Urinary bladder (tissue), 4 donors: ENCODE data around the gene POU2F3. TPM values are rescaled to one million over a fixed set of nuclear protein-coding genes. Genes with fewer than 3 reads are reported as not detected.

Experiments used
- DNase-seq: peaks from one replicate; pipeline ENCODE4 v3.0.0-alpha.2; 2015; ENCODE audit errors: extremely low spot score
- H3K27ac ChIP-seq: one replicate; pipeline ENCODE4 v1.5.1; 2013; ENCODE audit warnings: low read depth, mild to moderate bottlenecking, moderate library complexity
- H3K36me3 ChIP-seq: one replicate; pipeline ENCODE4 v1.6.1; 2013; ENCODE audit warnings: mild to moderate bottlenecking, moderate library complexity; ENCODE audit not compliant: insufficient read depth
- H3K4me1 ChIP-seq: one replicate; pipeline ENCODE4 v1.6.1; 2013; ENCODE audit warnings: mild to moderate bottlenecking, moderate library complexity; ENCODE audit not compliant: insufficient read depth
- H3K4me3 ChIP-seq: one replicate; pipeline ENCODE4 v1.5.1; 2013; ENCODE audit warnings: low read depth, low read length
- WGBS: extraction: QIAGEN DNeasy Blood & Tissue Kit; methylation state at CpG from one replicate; pipeline ENCODE4 v1.1.7; 2013; 5-methylcytosine and 5-hydroxymethylcytosine counted together
- polyA plus RNA-seq: library from polyadenylated mRNA; stranded (reverse); fragments of 200-250 nt; gene quantifications from one replicate; pipeline ENCODE4 v1.2.3, GENCODE V29; 2013
- total RNA-seq: library from RNA; depleted of rRNA; stranded (reverse); fragments of >200 nt; gene quantifications from one replicate; pipeline ENCODE4 v1.2.3, GENCODE V29; 2014
- donor health status: healthy with polysubstance abuse.
- donor health status: healthy.

POU2F3 gene
- total and polyA plus RNA-seq, 2 donors: 0.44 to 0.58 TPM

DNA sequence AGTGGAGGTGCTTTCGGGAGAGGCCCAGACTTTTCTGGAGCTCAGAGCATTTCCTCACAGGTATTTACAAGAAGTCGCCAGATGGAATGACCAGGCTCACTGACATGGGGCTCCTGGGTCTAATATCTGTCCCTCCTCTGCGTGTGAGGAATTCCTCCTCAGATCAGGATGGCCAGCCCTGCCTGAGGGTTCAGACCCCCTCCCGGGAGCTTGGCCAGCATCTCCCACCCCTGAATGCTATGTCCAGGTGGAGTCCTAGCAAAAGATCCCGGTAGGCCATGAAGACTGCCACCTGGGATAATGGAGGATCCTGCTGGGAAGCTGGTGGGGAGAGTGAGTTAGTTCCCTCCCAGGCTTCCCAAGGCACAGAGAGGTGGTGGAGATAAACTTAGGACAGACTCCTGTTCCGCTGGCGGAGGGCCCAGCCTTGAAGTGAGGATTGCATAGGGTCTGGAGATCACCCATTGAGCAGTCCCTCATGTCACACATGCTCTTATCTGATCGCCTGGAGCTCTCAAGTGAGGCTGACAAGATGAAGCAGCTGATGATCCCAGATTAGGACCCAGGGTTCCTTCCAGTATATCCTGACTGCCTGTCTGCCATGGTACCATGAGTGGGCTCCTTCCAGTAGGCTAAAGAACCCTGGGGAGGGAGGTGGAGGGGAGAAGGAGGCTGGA is 23.4 kb upstream of the POU2F3 start:
- Histone ChIP-seq H3K4me3 (no peak overlapping the region), H3K27ac (peak overlapping the region; percentile 19), H3K36me3 (no peaks in the 10 kb centered on the region), H3K4me1 (peaks cover 3% of the 10 kb centered on the region)
- DNase-seq: no peak
- WGBS: 78% methylated on average over 8 of the region's 8 CpGs

DNA sequence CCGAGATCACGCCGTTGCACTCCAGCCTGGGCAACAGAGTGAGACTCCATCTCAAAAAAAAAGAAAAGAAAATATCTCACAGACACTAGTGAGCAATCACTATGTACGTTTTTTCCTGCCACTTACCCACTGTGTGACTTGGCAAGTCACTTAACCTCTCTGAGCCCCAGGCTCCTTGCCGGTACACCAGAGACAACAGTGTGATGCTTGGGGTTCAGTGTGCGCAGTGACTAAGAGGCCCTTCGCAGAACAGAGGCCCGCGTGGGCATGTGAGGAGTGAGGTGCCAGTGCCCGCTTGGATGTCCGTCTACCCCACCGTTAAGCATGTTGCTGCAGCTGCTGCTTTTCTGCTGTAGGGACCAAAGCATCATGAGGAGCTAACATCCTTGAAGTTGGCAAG is 22.4 kb upstream of the POU2F3 start:
- H3K4me1 ChIP-seq: peaks cover 3% of the 10 kb centered on the region
- WGBS: 83% methylated on average over 12 of the region's 12 CpGs
- H3K4me3 ChIP-seq: no peak overlapping the region

GRCh38 chr11:120217941-120218694 is 21.8 kb upstream of the POU2F3 start:
- H3K4me3 ChIP-seq: no peak overlapping the region
- peaks cover 3% of the 10 kb centered on the region for H3K4me1 ChIP-seq
- peak overlapping the region; percentile 75 for H3K27ac ChIP-seq
- H3K36me3 ChIP-seq: no peaks in the 10 kb centered on the region
- DNase-seq: no peak
- 42% methylated on average over 12 of the region's 12 CpGs for whole genome bisulfite sequencing

More for the DNA sequence above, 22.4 kb upstream of the POU2F3 start:
- Histone ChIP-seq H3K27ac (peak overlapping the region; percentile 33), H3K36me3 (no peaks in the 10 kb centered on the region)
- no peak for DNase-seq

- WGBS: 51% methylated on average over 10 of the region's 10 CpGs
Observed at GRCh38 chr11:120218695-120219033, 21.3 kb upstream of the POU2F3 start.

DNA sequence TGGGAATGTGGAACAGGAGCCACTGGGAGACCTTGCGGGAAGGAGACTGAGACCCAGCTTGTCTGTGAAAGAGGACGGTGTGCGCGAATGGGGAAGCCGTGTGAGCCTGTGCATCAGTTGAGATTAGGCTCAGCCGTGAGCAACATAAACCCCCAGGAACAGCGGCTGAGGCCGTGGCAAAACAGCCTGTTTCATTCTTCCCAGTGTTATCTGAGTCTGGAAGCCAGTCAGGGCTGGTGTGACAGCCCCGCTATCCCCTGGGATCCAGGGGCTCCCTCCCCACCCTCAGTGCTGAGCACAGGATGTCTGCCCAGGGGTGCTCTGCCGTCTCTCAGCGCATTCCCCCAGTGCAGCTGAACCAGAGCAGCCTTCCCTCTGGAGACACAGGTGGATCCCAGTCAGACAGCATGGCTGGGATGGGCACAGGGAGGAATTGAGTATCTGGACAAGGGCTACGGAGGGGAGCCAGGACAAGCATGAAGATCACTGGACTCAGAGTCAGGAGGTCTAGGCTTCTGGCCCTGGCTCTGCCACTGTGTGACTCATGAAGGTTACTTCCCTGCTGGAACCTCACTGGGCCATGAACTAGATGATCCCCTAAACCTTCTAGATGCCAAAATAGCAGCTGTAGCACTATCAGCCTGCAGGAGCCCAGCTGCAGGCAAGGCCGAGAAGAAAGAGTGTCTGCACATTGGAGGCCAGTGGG is 20.6 kb upstream of the POU2F3 start:
- WGBS: 61% methylated on average over 13 of the region's 13 CpGs
- H3K4me3 ChIP-seq: no peak overlapping the region
- no peak for DNase-seq
- H3K4me1 ChIP-seq: peaks cover 3% of the 10 kb centered on the region
- H3K36me3 ChIP-seq: no peaks in the 10 kb centered on the region
- peak overlapping the region; percentile 48 for H3K27ac ChIP-seq

More at GRCh38 chr11:120218695-120219033, 21.3 kb upstream of the POU2F3 start:
- H3K36me3 ChIP-seq: no peaks in the 10 kb centered on the region
- H3K4me1 ChIP-seq: peaks cover 3% of the 10 kb centered on the region
- H3K27ac ChIP-seq: peak overlapping the region; percentile 75
- H3K4me3 ChIP-seq: no peak overlapping the region
- DNase-seq: no peak

DNA sequence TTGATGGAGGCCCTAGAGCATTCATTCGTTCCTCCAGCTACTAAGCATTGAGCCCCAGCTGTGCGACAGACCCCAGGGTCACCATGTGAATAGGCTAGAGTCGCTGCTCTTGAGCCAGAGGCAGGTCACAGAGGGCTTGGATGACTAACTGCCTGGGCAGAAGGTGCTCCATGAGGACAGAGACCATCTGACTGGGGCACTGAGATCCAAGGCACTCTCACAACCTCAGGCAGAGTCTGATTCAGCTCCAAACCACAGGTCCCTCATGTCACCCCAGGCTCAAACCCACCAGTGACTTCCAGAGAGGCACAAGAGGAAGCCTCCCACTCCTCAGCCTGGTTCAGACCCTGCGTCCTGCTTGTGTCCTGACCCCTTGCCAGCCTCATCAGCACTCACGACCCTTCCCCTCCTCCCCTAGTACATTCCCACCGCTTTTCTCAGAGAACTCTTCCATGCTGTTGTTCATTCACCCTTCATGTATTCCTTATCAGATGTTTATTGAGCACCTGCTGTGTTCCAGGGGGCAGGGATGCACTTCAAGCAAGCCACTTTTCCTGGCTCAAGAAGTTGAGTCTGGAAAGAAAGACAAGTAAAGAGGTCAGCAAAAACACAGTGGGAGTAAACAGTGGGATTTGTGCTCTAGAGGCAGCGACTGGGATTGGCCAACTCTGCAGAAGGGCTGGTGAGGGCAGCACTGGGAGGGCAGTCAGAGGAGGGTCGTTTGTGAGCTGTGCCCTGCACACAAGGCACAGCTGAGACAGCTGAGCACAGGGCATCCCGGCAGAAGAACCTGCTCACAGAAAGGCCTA is 19.8 kb upstream of the POU2F3 start:
- H3K27ac ChIP-seq: peak overlapping the region; percentile 48
- H3K4me1 ChIP-seq: peaks cover 3% of the 10 kb centered on the region

GRCh38 chr11:120220747-120221037 is 19.2 kb upstream of the POU2F3 start:
- H3K4me1 ChIP-seq: peaks cover 3% of the 10 kb centered on the region
- no peak overlapping the region for H3K27ac ChIP-seq
- no peak overlapping the region for H3K4me3 ChIP-seq
- no peak for DNase-seq
- 93% methylated on average over 4 of the region's 4 CpGs for WGBS
- no peaks in the 10 kb centered on the region for H3K36me3 ChIP-seq

More for the DNA sequence above, 19.8 kb upstream of the POU2F3 start:
- no peak overlapping the region for H3K4me3 ChIP-seq
- 65% methylated on average over 9 of the region's 9 CpGs for WGBS
- no peak for DNase-seq
- H3K36me3 ChIP-seq: no peaks in the 10 kb centered on the region

- Histone ChIP-seq H3K36me3 (no peaks in the 10 kb centered on the region), H3K4me3 (no peak overlapping the region), H3K27ac (peak overlapping the region; percentile 51), H3K4me1 (peaks cover 3% of the 10 kb centered on the region)
- DNase-seq: no peak
- 87% methylated on average over 1 of the region's 1 CpG for WGBS
Observed at GRCh38 chr11:120221115-120221752, 18.7 kb upstream of the POU2F3 start.

GRCh38 chr11:120222916-120223315 is 17.0 kb upstream of the POU2F3 start:
- WGBS: 82% methylated on average over 8 of the region's 8 CpGs
- H3K27ac ChIP-seq: no peak overlapping the region
- H3K4me3 ChIP-seq: no peak overlapping the region
- H3K36me3 ChIP-seq: no peaks in the 10 kb centered on the region
- no peak for DNase-seq
- H3K4me1 ChIP-seq: peaks cover 3% of the 10 kb centered on the region

GRCh38 chr11:120223793-120224192 is 16.1 kb upstream of the POU2F3 start:
- H3K36me3 ChIP-seq: no peaks in the 10 kb centered on the region
- no peak overlapping the region for H3K4me3 ChIP-seq
- 25% methylated on average over 1 of the region's 1 CpG for WGBS
- H3K4me1 ChIP-seq: peaks cover 3% of the 10 kb centered on the region
- DNase-seq: no peak
- no peak overlapping the region for H3K27ac ChIP-seq

DNA sequence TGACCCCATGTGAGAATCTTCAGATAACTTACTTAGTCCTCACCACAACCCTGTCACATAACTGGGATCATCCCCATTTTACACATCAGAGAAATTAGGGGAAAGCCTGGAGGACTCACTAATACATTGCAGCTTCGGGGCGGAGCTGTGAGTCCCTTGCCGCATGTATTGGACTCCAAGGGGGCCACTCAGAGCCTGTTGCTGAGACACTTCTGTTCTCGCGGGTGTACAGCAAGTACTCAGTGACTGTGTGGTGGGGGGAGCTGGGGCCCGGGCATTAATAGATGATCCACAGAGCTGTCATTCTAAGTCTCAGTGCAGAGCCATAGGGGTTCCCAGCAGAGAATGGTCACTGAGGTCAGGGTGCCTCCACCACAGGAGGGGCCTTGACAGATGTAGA is 15.6 kb upstream of the POU2F3 start:
- Histone ChIP-seq H3K4me3 (no peak overlapping the region), H3K36me3 (no peaks in the 10 kb centered on the region), H3K4me1 (peaks cover 3% of the 10 kb centered on the region), H3K27ac (peak overlapping the region; percentile 81)
- 67% methylated on average over 6 of the region's 6 CpGs for WGBS
- no peak for DNase-seq

DNA sequence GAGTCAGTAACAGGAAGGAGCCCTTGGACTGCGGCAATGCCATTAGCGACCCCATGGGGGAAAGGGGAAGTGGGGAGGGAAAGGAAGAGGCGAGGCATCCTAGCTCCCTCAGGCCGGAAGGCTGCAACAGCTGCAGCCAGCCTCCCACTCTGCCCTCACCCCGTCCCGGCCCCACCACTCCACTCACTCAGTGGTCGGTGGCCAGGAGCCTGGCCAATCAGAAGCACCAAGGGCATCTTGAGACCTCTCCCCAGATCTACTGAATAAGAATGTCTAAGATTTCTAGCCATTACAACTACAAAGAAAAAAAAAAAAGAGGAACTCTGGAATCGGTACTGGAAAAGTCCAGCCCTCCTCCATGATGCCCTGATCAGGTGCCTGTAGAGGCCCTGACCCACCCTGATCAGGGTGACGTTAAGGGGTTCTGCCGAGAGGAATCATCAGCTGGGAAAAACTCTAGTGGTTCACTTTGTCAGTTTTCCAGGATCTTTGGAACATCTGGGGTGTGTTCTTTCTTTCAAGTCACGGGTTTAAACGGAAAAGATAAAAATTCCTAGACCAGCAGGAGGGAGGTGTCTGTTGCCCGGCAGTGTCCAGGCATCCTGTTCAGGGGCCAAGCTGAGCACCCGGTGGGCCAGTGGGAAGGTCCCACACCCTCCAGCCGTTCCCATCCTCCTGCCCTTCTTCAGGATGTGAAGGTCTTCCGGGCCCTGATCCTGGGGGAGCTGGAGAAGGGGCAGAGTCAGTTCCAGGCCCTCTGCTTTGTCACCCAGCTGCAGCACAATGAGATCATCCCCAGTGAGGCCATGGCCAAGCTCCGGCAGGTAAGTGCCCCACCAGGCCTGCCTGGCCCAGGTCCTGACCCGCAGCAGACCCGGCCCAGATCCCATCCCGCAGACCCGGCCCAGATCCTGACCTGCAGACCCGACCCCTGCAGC is 14.7 kb upstream of the POU2F3 start:
- 48% methylated on average over 22 of the region's 22 CpGs for WGBS
- Histone ChIP-seq H3K4me1 (peaks cover 3% of the 10 kb centered on the region), H3K27ac (peak overlapping the region; percentile 81), H3K36me3 (no peaks in the 10 kb centered on the region), H3K4me3 (no peak overlapping the region)
- no peak for DNase-seq
